Upper lobe of right lung (tissue), 1 donor: ENCODE results near the gene TREML4. TPM values are rescaled to one million over a fixed set of nuclear protein-coding genes. Genes with fewer than 3 reads are reported as not detected.

Experiments
- ATAC-seq: fragments of 200-7000 bp; cut with Tn5 transposase; one replicate; pipeline ENCODE4 v1.9.1; 2020; ENCODE audit warnings: mild to moderate bottlenecking, moderate library complexity
- DNase-seq: peaks from one replicate; pipeline ENCODE4 v3.0.0-alpha.2; 2020
- H3K27ac ChIP-seq: fragments of 200-600 bp; one replicate; pipeline ENCODE4 v1.8.0; 2022
- H3K27me3 ChIP-seq: fragments of 200-600 bp; one replicate; pipeline ENCODE4 v1.8.0; 2022; ENCODE audit warnings: mild to moderate bottlenecking
- H3K36me3 ChIP-seq: fragments of 200-600 bp; one replicate; pipeline ENCODE4 v1.8.0; 2022
- H3K4me1 ChIP-seq: fragments of 200-600 bp; one replicate; pipeline ENCODE4 v1.8.0; 2022
- H3K4me3 ChIP-seq: fragments of 200-600 bp; one replicate; pipeline ENCODE4 v1.8.0; 2022; ENCODE audit warnings: mild to moderate bottlenecking
- H3K9me3 ChIP-seq: fragments of 200-600 bp; one replicate; pipeline ENCODE4 v1.8.0; 2022
- CTCF ChIP-seq: fragments of 200-600 bp; IDR thresholded peaks from one replicate; pipeline ENCODE4 v1.8.0; 2022; ENCODE audit warnings: antibody characterized with exemption
- intact Hi-C: fragments of 100-400 bp; cut with DNase I; formaldehyde crosslinking; loops from one replicate; pipeline ENCODE4 v1.11.0; 2022
- total RNA-seq: library from RNA; stranded (reverse); fragmentation: NEBNext Ultra II Directional; extraction: Animal tissue kit (Norgen Biotek cat#: 25700); gene quantifications from one replicate; pipeline ENCODE4 v1.2.1, GENCODE V29; 2021
- donor health status: DM: no; HTN: yes; CAD: no; lungs with severe emphysema.

The TREML4 gene
- total RNA-seq, 1 donor from 2014 or later = not detected

- no peak for TF ChIP-seq CTCF
Measured at GRCh38 chr6:41200296-41200900, 27.8 kb upstream of the TREML4 start.

GRCh38 chr6:41200901-41201763 lies 27.0 kb upstream of the TREML4 start, which contains the start of gene TREML2:
TSS of gene TREML2 (minus strand) at chr6:41201149. CDS start at chr6:41201008, 141 bp downstream.
- DNase-seq = no peak
- peak; percentile 49 for ATAC-seq
- Histone ChIP-seq H3K27ac (peak within 1 kb of the TSS; percentile 68), H3K27me3 (no peaks in the 10 kb centered on the region), H3K4me1 (peaks cover 5% of the 10 kb centered on the region), H3K36me3 (no peaks in the 10 kb centered on the region), H3K9me3 (no peaks in the 10 kb centered on the region), H3K4me3 (no peak within 1 kb of the TSS)
- intact Hi-C loops = no loop called here
- TF ChIP-seq CTCF = no peak

More at GRCh38 chr6:41200296-41200900, 27.8 kb upstream of the TREML4 start:
- ATAC-seq (peak; percentile 74), DNase-seq (no peak)
- intact Hi-C loops = no loop called here
- Histone ChIP-seq H3K36me3 (no peaks in the 10 kb centered on the region), H3K27ac (peak overlapping the region; percentile 68), H3K4me3 (no peak overlapping the region), H3K9me3 (no peaks in the 10 kb centered on the region), H3K27me3 (no peaks in the 10 kb centered on the region), H3K4me1 (peaks cover 5% of the 10 kb centered on the region)

- TF ChIP-seq CTCF = no peak
- Histone ChIP-seq H3K27me3 (no peaks in the 10 kb centered on the region), H3K4me3 (no peak overlapping the region), H3K9me3 (no peaks in the 10 kb centered on the region), H3K27ac (no peak overlapping the region), H3K4me1 (peaks cover 5% of the 10 kb centered on the region), H3K36me3 (no peaks in the 10 kb centered on the region)
- DNase-seq (no peak), ATAC-seq (no peak)
- intact Hi-C loops = no loop called here
Measured at GRCh38 chr6:41201764-41202173, 26.4 kb upstream of the TREML4 start.

GRCh38 chr6:41204156-41204555 lies 24.0 kb upstream of the TREML4 start:
- DNase-seq = no peak
- H3K4me1 ChIP-seq = peaks cover 5% of the 10 kb centered on the region
- no peak for ATAC-seq
- TF ChIP-seq CTCF = no peak
- no peaks in the 10 kb centered on the region for H3K36me3 ChIP-seq
- no peak overlapping the region for H3K27ac ChIP-seq
- H3K9me3 ChIP-seq = no peaks in the 10 kb centered on the region
- H3K4me3 ChIP-seq = no peak overlapping the region
- H3K27me3 ChIP-seq = no peaks in the 10 kb centered on the region
- intact Hi-C loops = no loop called here

- Histone ChIP-seq H3K27ac (no peak overlapping the region), H3K4me1 (no peaks in the 10 kb centered on the region), H3K9me3 (no peaks in the 10 kb centered on the region), H3K4me3 (no peak overlapping the region), H3K27me3 (no peaks in the 10 kb centered on the region), H3K36me3 (no peaks in the 10 kb centered on the region)
- no peak for TF ChIP-seq CTCF
- DNase-seq = no peak
- ATAC-seq = no peak
- intact Hi-C loops = no loop called here
Measured at GRCh38 chr6:41208439-41209106, 19.6 kb upstream of the TREML4 start.
